Stimulated activated CD4-positive, alpha-beta T cell treated with anti-CD3 and anti-CD28 coated beads, Interleukin-2, amount 100 ng/mL, for 48 hours (primary cell): ENCODE results near the gene GPR87.
A peak's percentile ranks its signal among the peaks of the same experiment; 100 is the strongest.

ENCODE experiments used
- DNase-seq, 2 donors: peaks; one replicate each; pipeline ENCODE4 v3.0.0-alpha.2; 2020

Gene GPR87

GRCh38 chr3:151315136-151315535 lies 1.5 kb downstream of the GPR87 start:
- DNase-seq, result no peak

- DNase-seq, result no peak
Observed at GRCh38 chr3:151314593-151314992, 2.0 kb downstream of the GPR87 start.

- DNase-seq, result no peak
Observed at GRCh38 chr3:151314137-151314536, 2.5 kb downstream of the GPR87 start.

- no peak for DNase-seq
Observed at GRCh38 chr3:151312972-151313371, 3.6 kb downstream of the GPR87 start.

- DNase-seq, result no peak
Observed at GRCh38 chr3:151309566-151309965, 7.1 kb downstream of the GPR87 start.

- DNase-seq, result no peak
Observed at GRCh38 chr3:151307583-151308488, 8.8 kb downstream of the GPR87 start.

GRCh38 chr3:151307131-151307530 lies 9.5 kb downstream of the GPR87 start:
- DNase-seq, result no peak

- no peak for DNase-seq
Observed at GRCh38 chr3:151306168-151306810, 10.3 kb downstream of the GPR87 start.

GRCh38 chr3:151305775-151306151 lies 10.9 kb downstream of the GPR87 start:
- DNase-seq, result no peak

- peak in 1 of 2 donors; percentile 20 for DNase-seq
Observed at GRCh38 chr3:151305060-151305774, 11.4 kb downstream of the GPR87 start.

GRCh38 chr3:151303751-151304150 lies 12.9 kb downstream of the GPR87 start:
- no peak for DNase-seq

GRCh38 chr3:151301787-151302186 lies 14.8 kb downstream of the GPR87 start:
- DNase-seq, result no peak

- no peak for DNase-seq
Observed at GRCh38 chr3:151300539-151300938, 16.1 kb downstream of the GPR87 start.

GRCh38 chr3:151299006-151299405 lies 17.6 kb downstream of the GPR87 start:
- DNase-seq, result no peak

- DNase-seq, result no peak
Observed at GRCh38 chr3:151297429-151297828, 19.2 kb downstream of the GPR87 start.

GRCh38 chr3:151296226-151296625 lies 20.4 kb downstream of the GPR87 start:
- DNase-seq, result no peak

- no peak for DNase-seq
Observed at GRCh38 chr3:151293127-151293526, 23.5 kb downstream of the GPR87 start.

- DNase-seq, result no peak
Observed at GRCh38 chr3:151290673-151291072, 25.9 kb downstream of the GPR87 start.

GRCh38 chr3:151289445-151289844 lies 27.2 kb downstream of the GPR87 start:
- no peak for DNase-seq

GRCh38 chr3:151285940-151286339 lies 30.7 kb downstream of the GPR87 start:
- DNase-seq, result no peak

- DNase-seq, result no peak
Observed at GRCh38 chr3:151283907-151284461, 32.6 kb downstream of the GPR87 start.

- no peak for DNase-seq
Observed at GRCh38 chr3:151283387-151283786, 33.2 kb downstream of the GPR87 start.

GRCh38 chr3:151282921-151283320 lies 33.7 kb downstream of the GPR87 start:
- DNase-seq, result no peak
